ENCODE data around the gene DENND6B.
"Not testable (repeated sequence)": the region's sequence is repeated elsewhere in the genome, so short reads cannot be mapped to it uniquely, and the experiment has no call there.

The DENND6B gene

DNA sequence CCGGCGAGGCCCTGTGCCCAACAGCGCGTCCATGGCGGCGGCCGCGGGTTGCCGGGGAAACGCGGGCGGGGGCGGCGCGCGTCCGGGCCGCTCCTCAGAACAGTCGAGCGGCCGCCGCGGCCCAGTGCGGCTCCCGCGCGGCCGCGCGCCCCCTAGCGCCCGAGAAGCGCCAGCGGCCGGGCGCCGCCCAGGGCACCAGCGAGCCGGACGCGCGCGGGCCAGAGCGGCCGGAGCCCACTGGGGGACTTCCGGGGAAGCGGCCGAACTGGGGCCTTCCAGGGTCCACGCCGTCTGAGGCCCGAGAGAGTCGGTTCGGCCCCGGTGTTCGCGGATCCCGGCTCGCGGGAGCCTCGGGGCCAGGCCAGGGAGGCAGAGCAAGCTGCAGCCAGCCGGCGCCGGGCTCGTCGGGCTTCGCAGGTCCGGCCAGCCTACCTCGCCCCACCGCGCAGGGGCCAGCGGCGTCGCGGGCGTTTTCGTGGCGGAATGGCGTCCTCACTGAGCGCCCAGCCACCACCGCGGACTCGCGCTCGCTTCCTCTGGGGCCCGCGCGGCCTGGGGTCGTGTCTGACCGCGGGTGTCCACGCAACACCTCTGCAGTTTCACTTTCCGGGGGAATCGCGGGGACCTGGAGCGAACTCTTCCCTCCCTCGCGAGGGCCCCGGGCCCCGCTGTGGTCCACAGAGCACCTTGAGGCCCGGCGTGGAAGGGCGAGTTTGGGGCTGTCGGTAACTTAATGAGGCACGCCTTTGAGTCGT, at the start of gene DENND6B:
Gene DENND6B (minus strand): TSS at position 57 of the 755 bp plus-strand sequence. CDS start 24 bp downstream, at position 33.
- peak; percentile 62 for DNase-seq (ENCODE audit: low spot score)
- no peak for FAIRE-seq

GRCh38 chr22:50376085-50376651, 49.4 kb upstream of the DENND6B start:
- DNase-seq (ENCODE audit: low spot score) = no peak
- FAIRE-seq = no peak

GRCh38 chr22:50371101-50371648, 44.4 kb upstream of the DENND6B start:
- DNase-seq (ENCODE audit: low spot score) = no peak
- no peak for FAIRE-seq

DNA sequence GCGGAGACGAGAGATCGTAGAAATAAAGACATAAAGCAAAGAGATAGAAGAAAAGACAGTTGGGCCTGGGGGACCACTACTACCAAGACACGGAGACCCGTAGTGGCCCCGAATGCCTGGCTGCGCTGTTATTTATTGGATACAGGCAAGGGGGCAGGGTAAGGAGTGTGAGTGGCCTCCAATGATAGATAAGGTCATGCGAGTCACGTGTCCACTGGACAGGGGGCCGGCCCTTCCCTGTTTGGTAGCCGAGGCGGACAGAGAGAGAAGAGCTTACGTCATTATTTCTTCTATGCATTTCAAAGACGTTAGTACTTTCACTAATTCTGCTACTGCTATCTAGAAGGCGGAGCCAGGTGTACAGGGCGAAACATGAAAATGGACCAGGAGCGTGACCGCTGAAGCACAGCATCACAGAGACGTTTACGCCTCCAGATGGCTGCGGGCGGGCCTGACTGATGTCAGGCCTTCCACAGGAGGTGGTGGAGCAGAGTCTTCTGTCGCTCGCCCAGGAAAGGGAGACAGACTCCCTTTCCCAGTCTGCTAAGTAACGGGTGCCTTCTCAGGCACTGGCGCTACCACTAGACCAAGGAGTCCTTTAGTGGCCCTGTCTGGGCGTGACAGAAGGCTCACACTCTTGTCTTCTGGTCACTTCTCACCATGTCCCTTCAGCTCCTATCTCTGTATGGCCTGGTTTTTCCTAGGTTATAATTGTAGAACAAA, 41.1 kb upstream of the DENND6B start:
- DNase-seq (ENCODE audit: low spot score) = no peak
- FAIRE-seq = no peak

- not testable (repeated sequence) for FAIRE-seq; DNase-seq (ENCODE audit: low spot score)
Measured at GRCh38 chr22:50363803-50364194, 37.0 kb upstream of the DENND6B start.

DNA sequence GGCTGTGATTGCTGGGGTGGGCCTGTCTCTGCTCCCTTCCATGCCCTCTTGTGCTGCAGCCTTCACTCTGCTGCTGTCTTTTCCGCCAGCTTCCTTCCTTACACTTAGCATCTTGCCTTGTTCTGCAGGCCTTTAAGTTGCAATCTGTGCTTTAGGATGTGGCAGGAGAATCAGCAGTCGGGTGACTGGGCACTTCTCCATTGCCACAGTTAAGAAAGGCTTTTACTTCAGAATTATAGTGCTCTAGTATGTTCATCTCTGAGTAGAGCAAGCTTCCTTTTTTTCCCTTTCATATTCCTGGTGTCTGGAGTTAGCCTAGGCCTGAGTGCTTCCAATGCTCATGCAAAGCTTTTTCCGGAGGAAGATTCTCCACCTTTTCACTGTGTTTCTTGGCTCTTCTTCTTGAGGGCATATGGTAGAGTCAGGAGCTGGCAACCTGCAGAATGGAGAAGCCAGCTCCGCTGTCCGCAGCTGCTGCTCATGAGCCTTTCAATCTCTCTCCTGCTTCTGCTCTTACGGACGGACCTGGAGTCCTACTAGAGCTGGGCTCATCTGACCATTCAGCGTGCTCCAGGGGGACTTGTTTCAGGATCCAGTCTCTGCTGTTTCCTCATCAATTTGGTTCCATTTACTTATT, 36.5 kb upstream of the DENND6B start:
- DNase-seq (ENCODE audit: low spot score) (no peak), FAIRE-seq (no peak)

- DNase-seq (ENCODE audit: low spot score) (no peak), FAIRE-seq (no peak)
Measured at GRCh38 chr22:50361688-50362087, 34.9 kb upstream of the DENND6B start.

- FAIRE-seq = no peak
- DNase-seq (ENCODE audit: low spot score) = no peak
Measured at GRCh38 chr22:50361222-50361621, 34.4 kb upstream of the DENND6B start.

GRCh38 chr22:50360578-50360977, 33.8 kb upstream of the DENND6B start:
- no peak for DNase-seq (ENCODE audit: low spot score)

DNA sequence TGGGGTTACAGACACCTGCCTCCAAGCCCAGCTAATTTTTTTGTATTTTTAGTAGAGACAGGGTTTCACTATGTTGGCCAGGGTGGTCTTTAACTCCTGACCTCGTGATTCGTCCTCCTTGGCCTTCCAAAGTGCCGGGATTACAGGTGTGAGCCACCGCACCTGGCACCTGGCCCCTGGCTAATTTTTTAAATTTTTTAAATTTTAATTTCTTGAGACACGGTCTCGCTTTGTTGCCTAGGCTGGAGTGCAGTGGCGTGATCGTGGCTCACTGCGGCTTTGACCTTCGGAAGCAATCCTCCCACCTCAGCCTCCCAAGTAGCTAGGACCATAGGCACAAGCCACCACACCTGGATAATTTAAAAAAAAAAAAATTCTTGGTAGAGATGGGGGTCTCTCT, 30.9 kb upstream of the DENND6B start:
- FAIRE-seq (no peak), DNase-seq (ENCODE audit: low spot score) (no peak)

More at GRCh38 chr22:50360578-50360977, 33.8 kb upstream of the DENND6B start:
- no peak for FAIRE-seq

GRCh38 chr22:50357222-50357621, 30.4 kb upstream of the DENND6B start:
- no peak for FAIRE-seq
- DNase-seq (ENCODE audit: low spot score) = no peak

GRCh38 chr22:50356186-50356585, 29.4 kb upstream of the DENND6B start:
- no peak for FAIRE-seq
- DNase-seq (ENCODE audit: low spot score) = no peak

DNA sequence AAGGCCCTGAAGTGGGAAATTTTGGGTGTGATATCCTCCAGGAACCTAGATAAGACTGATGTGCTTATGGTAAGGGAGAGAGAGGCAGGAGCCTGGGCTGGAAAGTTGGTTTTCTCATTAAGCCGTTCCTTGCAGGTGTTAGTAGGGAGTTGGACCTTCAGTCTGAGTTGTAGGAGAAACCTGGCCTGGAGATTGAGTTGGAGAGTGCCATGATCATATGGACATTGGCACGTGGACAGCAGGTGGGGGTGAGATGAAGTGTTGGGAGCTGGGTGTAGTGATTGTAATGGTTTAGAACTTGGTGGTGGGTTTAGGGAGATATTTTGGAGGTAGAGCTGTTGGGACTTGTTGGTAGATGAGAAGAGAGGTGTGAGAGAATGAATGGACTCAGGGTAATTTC, 21.2 kb upstream of the DENND6B start:
- DNase-seq (ENCODE audit: low spot score) (no peak), FAIRE-seq (no peak)

- FAIRE-seq (no peak), DNase-seq (ENCODE audit: low spot score) (no peak)
Measured at GRCh38 chr22:50347157-50347556, 20.3 kb upstream of the DENND6B start.

- no peak for FAIRE-seq
- DNase-seq (ENCODE audit: low spot score) = no peak
Measured at GRCh38 chr22:50346470-50346869, 19.7 kb upstream of the DENND6B start.

DNA sequence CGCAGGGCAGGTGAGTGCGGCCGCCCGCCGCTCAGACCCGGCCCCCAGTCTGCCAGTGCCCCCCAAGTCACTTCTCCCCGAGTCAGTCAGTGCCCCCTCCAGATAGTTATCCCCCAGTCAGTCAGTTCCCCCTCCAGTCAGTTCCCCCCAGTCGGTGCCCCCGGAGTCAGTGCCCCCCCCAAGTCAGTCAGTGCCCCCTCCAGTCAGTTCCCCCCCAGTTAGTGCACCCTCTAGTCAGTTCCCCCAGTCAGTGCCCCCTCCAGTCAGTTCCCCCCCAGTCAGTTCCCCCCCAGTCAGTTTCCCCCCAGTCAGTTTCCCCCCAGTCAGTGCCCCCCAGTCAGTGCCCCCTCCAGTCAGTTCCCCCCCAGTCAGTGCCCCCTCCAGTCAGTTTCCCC, 16.7 kb upstream of the DENND6B start:
- FAIRE-seq = no peak
- no peak for DNase-seq (ENCODE audit: low spot score)

DNA sequence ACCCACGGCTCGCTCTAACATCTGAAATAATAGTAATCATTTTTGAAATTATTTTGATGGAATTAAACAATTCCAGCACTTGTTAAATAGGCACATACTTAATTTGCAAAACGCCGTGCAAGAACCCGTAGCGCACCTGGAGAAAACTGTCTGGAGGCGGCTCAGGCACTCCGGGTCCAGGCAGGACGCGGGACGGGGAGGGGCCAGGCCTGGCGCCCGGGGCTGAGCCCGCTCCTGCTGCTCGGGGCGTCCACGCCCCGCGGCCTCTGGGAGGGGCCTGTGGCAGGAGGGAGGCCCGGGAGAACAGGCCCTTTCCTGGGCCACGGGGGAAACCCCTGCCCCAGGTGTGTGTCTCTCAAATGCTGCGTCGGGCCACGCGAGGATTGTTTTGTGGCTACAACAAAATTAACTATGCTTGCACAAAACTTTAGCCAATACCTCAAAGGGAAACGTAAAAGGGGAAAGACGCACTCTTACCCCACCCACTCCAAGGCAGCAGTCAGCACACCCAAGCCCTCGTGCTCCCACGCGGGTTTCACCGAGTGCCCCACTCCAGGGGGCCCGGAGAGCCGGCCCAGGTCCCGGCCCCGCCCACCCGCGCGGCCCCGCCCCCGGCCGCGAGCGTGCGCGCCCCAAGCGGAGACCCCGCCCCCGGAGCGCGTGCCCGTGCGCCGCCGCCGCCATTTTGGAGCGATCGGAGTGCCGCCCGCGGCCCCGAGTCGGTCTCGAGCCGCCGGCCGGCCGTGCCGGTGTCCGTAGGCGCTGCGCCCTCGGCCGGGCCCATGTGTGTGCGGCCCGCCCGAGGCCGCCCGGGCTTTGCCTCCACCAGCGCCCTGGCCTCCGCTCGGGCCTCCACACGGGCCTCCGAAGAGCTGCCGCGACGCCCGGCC, 16.1 kb upstream of the DENND6B start, which contains the start of gene PPP6R2:
Gene PPP6R2 (plus strand): TSS at position 677 of the 890 bp plus-strand sequence. CDS start 50,582 bp downstream, outside the sequence.
- DNase-seq (ENCODE audit: low spot score) = peak; percentile 37
- FAIRE-seq = no peak

DNA sequence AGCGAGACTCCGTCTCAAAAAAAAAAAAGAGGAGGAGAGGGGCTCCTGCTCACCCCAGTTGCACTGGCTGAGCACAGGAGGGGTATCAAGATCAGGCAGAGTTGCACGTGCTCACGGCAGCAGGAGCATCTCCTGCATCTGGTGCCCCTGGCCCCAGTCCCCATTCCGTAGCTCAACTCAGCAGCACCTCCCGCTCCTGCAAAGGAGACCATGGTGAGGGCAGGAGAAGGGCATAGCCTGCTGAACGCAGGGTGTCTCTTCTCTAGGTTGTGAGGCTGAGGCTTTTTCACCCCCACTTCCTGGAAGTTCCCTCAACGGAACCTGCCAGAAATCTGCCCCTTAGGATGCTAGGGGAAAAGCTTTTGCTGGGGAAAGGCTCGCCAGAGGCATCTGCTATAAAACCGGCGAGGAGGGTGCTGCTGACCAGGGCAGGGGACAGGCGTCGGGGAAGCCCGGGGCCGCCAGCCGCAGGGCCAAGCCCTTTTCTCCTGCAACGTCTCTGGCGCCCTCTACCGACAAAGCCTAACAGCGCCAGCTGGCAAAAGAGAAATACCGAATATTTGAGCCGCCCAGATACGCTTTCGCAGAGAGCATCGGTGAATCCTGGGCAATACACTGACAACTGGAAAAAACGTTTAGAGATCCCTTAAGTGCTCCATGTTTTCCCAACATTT, 15.3 kb upstream of the DENND6B start:
- FAIRE-seq (no peak), DNase-seq (ENCODE audit: low spot score) (peak; percentile 63)

DNA sequence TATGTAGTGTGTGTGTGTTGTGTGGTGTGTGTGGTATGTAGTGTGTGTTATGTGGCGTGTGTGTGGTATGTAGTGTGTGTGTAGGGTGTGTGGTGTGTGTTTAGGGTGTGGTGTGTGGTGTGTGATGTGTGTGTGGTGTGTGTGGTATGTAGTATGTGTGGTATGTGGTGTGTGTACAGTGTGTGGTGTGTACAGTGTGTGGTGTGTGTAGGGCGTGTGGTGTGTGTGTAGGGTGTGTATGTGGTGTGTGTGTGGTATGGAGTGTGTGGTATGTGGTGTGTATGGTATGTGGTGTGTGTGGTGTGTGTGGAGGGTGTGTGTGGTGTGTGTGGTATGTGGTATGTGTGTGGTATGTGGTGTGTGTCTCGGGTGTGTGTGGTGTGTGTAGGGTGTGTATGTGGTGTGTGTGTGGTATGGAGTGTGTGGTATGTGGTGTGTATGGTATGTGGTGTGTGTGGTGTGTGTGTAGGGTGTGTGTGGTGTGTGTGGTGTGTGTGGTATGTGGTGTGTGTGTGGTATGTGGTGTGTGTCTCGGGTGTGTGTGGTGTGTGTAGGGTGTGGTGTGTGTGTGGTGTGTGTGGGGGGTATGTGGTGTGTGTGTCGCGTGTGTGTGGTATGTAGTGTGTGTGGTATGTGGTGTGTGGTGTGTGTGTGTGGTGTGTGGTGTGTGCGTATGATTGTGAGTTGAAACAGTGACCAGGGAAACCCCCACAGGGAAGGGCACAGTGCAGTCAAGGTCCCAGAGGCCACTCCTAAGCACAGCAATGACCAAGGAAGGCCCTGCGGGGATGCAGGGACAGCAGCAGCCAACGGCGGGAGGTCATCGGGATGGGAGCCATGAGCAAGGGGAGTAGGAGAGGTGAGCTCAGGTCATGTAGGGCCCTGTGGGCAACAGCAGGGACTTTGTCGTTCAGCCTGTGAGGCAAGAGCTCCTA, 13.4 kb upstream of the DENND6B start:
- FAIRE-seq = no peak
- DNase-seq (ENCODE audit: low spot score) = no peak
